HFFc6 (cell line): ENCODE results near the gene CLEC4F. TPM values are rescaled to one million over a fixed set of nuclear protein-coding genes. Genes with fewer than 3 reads are reported as not detected.

Experiments used
- DNase-seq: peaks from one replicate; pipeline ENCODE4 v3.0.0-alpha.2; 2018
- H3K27ac Mint-ChIP-seq: 2 replicates; pipeline ENCODE4 v1.8.0; 2020; ENCODE audit warnings: mild to moderate bottlenecking, mixed read lengths
- H3K27me3 Mint-ChIP-seq: 2 replicates; pipeline ENCODE4 v1.8.0; 2021; ENCODE audit warnings: mild to moderate bottlenecking, moderate library complexity, mixed read lengths; ENCODE audit not compliant: insufficient read depth
- H3K36me3 Mint-ChIP-seq: 2 replicates; pipeline ENCODE4 v1.8.0; 2021; ENCODE audit warnings: low read depth, mixed read lengths
- H3K4me1 Mint-ChIP-seq: 2 replicates; pipeline ENCODE4 v1.8.0; 2020; ENCODE audit warnings: low read depth, mixed read lengths
- H3K4me3 Mint-ChIP-seq: 2 replicates; pipeline ENCODE4 v1.8.0; 2020; ENCODE audit warnings: mild to moderate bottlenecking, moderate library complexity, mixed read lengths
- H3K9me3 Mint-ChIP-seq: 2 replicates; pipeline ENCODE4 v1.8.0; 2020; ENCODE audit warnings: mild to moderate bottlenecking, mixed read lengths
- total RNA-seq, 6 experiments: library from RNA; stranded (reverse); fragmentation: NEBNext Ultra II Directional; extraction: Animal tissue kit (Norgen Biotek cat#: 25700); gene quantifications; 2 replicates in 1 of 6; 3 replicates in 5 of 6; pipeline ENCODE4 v1.2.3, GENCODE V29; 2021
- TF ChIP-seq, protein P1 (sequence below): fragments of 200-600 bp; sonication (generic); IDR thresholded peaks from 2 replicates; pipeline ENCODE4 v1.5.0; 2021; ENCODE audit warnings: antibody characterized with exemption, mild to moderate bottlenecking

Gene CLEC4F
- total RNA-seq, 6 experiments from 2014 or later = not detected

DNA sequence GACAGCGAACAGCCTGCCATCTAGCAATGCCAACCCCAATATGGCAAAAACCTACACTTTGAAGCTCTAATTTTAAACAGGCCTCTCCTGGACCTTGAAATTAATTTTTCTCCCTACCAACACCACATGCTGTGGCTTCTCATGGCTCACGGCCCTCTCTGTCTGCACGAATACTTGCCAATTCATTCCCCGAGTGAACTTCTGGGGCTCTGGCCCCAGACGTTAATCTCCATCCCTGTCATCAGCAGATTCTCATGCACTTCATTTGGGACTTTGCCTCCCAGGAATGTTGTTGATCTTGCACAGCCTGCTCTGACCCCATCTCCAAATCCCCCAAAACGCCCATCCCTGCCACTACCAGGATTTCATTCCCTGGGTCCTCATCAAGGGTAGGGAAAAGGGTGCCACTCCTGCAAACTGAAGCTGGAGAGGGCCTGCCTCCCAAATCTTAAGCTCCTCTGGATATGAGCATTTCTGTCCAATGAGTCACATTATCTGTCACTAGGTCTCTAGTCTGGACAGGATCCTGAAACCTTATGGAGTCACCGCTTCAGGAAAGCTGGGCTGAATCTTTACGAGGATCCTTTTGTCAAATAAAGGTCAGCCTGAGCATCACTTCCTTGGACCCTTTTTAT is 40.4 kb downstream of the CLEC4F start:
- Mint-ChIP-seq H3K27ac (no peak overlapping the region), H3K36me3 (no peaks in the 10 kb centered on the region), H3K9me3 (no peaks in the 10 kb centered on the region), H3K27me3 (peaks cover 11% of the 10 kb centered on the region), H3K4me3 (no peak overlapping the region), H3K4me1 (peaks cover 15% of the 10 kb centered on the region)
- peak; percentile 23 for DNase-seq
- TF ChIP-seq, protein P1, sequence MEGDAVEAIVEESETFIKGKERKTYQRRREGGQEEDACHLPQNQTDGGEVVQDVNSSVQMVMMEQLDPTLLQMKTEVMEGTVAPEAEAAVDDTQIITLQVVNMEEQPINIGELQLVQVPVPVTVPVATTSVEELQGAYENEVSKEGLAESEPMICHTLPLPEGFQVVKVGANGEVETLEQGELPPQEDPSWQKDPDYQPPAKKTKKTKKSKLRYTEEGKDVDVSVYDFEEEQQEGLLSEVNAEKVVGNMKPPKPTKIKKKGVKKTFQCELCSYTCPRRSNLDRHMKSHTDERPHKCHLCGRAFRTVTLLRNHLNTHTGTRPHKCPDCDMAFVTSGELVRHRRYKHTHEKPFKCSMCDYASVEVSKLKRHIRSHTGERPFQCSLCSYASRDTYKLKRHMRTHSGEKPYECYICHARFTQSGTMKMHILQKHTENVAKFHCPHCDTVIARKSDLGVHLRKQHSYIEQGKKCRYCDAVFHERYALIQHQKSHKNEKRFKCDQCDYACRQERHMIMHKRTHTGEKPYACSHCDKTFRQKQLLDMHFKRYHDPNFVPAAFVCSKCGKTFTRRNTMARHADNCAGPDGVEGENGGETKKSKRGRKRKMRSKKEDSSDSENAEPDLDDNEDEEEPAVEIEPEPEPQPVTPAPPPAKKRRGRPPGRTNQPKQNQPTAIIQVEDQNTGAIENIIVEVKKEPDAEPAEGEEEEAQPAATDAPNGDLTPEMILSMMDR = no peak

DNA sequence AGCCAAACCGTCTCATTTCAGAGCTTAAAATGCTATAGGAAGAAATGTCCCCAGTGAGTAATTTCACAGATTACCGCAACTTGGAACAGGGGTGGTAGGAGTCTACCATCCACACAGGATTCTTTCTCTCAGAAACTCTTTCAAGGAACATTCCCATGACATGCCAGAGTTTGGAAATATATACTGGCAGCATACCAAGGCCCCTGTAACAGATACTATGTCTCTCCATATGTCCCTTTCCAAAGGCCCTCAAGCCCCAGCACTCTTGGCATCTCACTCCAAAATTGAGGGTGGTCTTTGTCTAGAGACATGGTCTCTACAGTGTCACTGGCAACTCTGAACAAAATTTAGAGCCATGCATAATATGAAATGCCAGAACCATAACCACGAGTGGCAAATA is 40.9 kb downstream of the CLEC4F start:
- peaks cover 15% of the 10 kb centered on the region for H3K4me1 Mint-ChIP-seq
- no peak overlapping the region for H3K27ac Mint-ChIP-seq
- H3K27me3 Mint-ChIP-seq = peaks cover 13% of the 10 kb centered on the region
- H3K9me3 Mint-ChIP-seq = no peaks in the 10 kb centered on the region
- H3K36me3 Mint-ChIP-seq = no peaks in the 10 kb centered on the region
- no peak for DNase-seq
- no peak overlapping the region for H3K4me3 Mint-ChIP-seq
- TF ChIP-seq, protein P1 = no peak

DNA sequence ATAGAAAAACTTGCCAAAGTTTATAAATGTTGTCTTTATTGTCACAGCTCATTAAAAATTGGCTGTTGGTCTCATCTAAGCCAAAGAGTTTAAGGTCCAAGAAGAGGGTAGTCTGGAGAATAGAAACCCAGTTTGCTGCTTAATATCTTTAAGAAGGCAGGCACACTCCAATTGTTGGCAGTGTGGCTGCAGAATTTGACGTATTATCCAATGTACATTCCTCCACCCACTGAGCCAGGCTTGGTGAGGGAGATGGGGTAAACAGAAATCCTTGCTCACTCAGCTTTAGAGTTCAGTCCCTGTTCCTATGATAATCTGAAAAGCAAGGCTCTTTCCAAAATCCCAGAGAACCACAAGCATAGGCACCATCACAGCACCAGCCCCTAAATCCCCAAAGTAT is 41.7 kb downstream of the CLEC4F start:
- Mint-ChIP-seq H3K4me1 (peaks cover 15% of the 10 kb centered on the region), H3K27ac (no peak overlapping the region), H3K36me3 (no peaks in the 10 kb centered on the region), H3K27me3 (peaks cover 19% of the 10 kb centered on the region), H3K9me3 (no peaks in the 10 kb centered on the region), H3K4me3 (no peak overlapping the region)
- no peak for DNase-seq
- TF ChIP-seq, protein P1 = no peak

DNA sequence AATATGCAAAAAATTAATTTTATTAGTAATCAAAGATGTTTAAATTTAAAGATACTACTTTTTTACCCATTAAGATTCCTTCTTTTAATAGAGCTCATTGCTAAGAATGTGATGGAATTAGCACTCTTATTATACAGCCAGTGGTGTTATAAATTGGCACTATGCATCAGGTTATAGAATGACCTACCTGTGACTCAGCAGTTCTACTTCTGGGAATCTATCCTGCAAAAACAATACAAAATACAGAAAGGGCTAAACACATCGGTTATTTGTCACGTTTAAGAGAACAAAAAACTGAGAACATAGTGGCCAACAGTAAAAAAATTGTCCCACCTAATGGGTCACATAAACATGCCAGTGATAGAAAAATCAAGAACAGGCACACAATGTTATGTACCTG is 42.9 kb downstream of the CLEC4F start:
- no peak overlapping the region for H3K4me3 Mint-ChIP-seq
- peaks cover 15% of the 10 kb centered on the region for H3K4me1 Mint-ChIP-seq
- no peaks in the 10 kb centered on the region for H3K36me3 Mint-ChIP-seq
- DNase-seq = no peak
- TF ChIP-seq, protein P1 = no peak
- no peaks in the 10 kb centered on the region for H3K9me3 Mint-ChIP-seq
- H3K27ac Mint-ChIP-seq = no peak overlapping the region
- H3K27me3 Mint-ChIP-seq = peaks cover 28% of the 10 kb centered on the region

DNA sequence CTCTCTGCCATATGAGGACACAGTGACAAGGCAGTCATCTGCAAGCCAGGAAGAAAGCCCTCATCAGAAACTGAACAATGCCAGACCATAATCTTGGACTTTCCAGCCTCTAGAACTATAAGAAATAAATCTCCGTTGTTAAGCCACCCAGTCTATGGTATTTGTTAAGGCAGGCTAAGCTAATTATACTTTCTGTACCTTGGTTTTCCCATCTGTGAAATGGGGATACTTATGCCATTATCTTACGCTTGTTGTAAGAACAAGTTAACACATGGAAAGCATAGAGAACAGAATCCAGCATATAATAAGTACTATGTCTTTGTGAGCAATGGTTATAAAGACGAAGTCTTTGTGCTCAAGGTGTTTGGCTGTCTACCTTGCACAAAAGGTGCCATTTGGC is 44.1 kb downstream of the CLEC4F start:
- TF ChIP-seq, protein P1 = no peak
- Mint-ChIP-seq H3K27me3 (peaks cover 29% of the 10 kb centered on the region), H3K36me3 (no peaks in the 10 kb centered on the region), H3K27ac (no peak overlapping the region), H3K4me3 (no peak overlapping the region), H3K9me3 (no peaks in the 10 kb centered on the region), H3K4me1 (peaks cover 15% of the 10 kb centered on the region)
- DNase-seq = no peak
